HCEC 1CT (cell line): ENCODE data around the gene SIDT2.

Source experiments
- DNase-seq: peaks from one replicate; pipeline ENCODE4 v3.0.0-alpha.2; 2017

Gene SIDT2

GRCh38 chr11:117223741-117224689 is 45.5 kb downstream of the SIDT2 start:
- DNase-seq, result no peak

GRCh38 chr11:117225553-117226170 is 47.1 kb downstream of the SIDT2 start:
- DNase-seq, result no peak

- DNase-seq, result peak; percentile 75
These were observed 48.1 kb downstream of the SIDT2 start for GRCh38 chr11:117226388-117227385.

DNA sequence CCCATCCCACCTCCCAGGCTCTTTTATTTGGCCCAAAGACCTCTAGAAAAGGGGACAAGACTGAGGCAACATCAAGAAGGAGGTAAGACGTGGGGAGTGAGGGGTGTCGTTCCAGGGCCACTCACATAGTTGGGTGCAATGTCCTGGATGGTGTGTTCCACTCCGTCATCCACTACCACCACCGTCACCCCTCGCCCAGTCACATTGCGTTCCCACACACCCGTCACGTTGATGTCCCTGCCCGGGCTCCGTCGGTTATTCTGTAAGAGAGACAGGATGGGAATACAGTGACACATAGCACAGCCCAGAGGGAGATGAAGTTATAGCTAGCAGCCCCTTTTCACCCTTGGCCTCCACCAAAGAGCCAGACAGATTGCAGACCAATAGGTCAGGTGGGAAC is 49.5 kb downstream of the SIDT2 start:
- DNase-seq, result no peak

DNA sequence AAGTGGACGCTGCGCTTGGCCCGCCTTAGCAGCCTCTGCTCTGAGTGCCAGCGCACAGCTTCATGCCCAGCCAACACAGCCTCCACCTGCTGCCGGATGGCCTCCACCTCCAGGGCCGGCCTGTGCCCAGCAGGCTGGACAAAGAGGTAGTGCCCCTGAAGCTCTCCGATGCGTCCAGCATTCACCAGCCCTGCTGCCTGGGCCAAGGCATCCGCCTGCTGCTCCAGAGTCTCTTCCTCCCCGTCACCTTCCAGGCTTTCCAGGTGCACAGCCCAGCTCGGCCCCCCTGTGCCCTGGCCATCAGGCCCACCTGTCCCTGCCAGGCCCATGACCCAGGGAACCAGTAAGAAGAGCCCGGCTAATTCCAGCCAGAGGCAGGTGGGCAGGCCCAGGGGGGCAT is 50.9 kb downstream of the SIDT2 start:
- DNase-seq, result no peak

GRCh38 chr11:117229931-117230285 is 51.4 kb downstream of the SIDT2 start:
- no peak for DNase-seq

- DNase-seq, result no peak
These were observed 51.9 kb downstream of the SIDT2 start for GRCh38 chr11:117230286-117230961.

GRCh38 chr11:117230999-117231841 is 52.7 kb downstream of the SIDT2 start:
- no peak for DNase-seq

- no peak for DNase-seq
These were observed 53.2 kb downstream of the SIDT2 start, which contains the start of gene PCSK7 for GRCh38 chr11:117231842-117232091. TSS of gene PCSK7 (minus strand) at chr11:117232073. CDS start at chr11:117229844, 2,229 bp downstream.

DNA sequence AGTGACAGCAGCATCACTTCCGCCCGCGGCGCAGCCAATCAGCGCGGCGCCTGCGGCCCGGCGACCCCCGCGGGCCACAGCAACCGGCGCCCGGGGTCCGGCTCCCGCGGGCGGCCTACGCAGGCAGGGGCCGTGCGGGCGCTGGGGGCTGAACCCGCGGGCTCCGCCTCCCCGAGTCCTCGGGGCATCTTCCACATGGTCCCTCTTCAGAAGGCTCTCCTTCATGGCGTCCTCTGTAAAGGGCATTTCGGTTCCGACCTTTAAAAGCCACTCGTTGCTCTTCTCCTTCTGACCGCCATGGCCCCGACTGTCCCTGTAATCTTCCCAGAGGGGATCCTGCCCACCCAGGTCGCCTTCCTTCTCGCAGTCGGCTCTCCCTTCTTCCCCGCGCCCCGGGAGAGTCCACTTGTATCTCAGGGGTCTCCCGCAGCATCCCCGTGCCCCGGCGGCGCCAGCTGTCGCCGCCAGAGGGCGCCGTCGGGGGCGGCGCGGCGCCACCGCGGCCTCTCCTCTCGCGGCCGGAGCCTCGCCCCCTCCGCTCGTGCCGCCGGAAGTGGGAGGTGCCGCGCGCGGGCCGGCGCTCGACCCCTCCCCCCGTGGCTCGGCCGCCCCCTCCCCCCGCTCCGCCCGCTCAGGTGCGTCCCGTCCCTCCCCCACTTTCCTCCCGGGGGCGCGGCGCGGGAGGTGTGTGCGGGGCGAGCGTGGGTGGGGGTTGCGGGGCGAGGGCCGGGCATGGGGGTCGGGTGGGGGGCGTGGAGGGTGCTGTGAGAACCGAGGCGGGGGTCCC is 53.7 kb downstream of the SIDT2 start, which contains the start of gene RNF214:
RNF214 (plus strand) TSS at position 580 of the 787 bp plus-strand sequence. CDS start 1,602 bp downstream, outside the sequence.
- DNase-seq, result peak; percentile 69

DNA sequence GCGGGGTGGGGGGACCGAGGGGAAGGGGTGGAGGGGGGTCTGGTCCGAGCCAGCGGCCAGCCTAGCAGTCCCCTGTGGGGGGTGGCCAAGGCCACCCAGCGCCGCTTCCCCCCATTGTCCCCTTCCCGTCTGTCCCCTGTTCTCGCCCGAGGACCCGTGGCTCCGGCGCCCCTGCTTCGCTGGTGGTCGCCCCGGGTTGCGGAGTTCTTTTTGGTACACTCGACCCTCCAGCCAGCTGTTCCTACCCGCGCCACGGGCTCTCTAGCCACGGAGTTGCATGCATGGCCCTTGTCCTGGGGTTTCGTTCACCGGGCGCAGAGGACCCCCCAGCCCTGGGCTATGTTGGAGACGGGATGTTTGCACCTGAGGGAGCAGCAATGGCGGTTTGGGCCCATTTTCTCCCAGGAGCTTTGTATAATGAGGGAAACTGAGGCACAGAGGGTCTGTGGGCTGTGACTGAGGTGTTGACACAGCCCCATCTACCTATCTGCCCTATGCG is 54.4 kb downstream of the SIDT2 start:
- no peak for DNase-seq

DNA sequence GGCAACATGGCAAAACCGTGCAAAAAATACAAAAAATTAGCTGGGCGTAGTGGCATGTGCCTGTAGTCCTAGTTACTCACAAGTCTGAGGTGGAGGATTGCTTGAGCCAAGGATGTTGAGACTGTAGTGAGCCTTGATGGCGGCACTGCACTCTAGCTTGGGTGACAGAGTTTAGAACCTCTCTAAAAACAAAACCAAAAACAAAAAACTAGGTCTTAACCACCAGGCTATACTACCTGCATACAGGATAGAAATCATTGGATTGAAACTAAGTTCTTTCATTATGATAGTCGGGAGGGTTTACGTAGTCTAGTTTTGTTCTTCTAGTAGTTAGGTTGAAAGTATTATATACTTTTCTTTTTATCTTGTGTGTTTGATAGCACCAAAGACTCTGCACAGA is 59.7 kb downstream of the SIDT2 start:
- no peak for DNase-seq

GRCh38 chr11:117239295-117239694 is 60.8 kb downstream of the SIDT2 start:
- DNase-seq, result peak; percentile 99
